GM19397 (cell line): ENCODE results near the gene BCAR1.
"Not testable (repeated sequence)": the region's sequence is repeated elsewhere in the genome, so short reads cannot be mapped to it uniquely, and the experiment has no call there.

Source experiments
- ATAC-seq: cut with Tn5 transposase; IDR thresholded peaks from one replicate; pipeline ENCODE4 v1.9.1; 2021; ENCODE audit warnings: mild to moderate bottlenecking, moderate library complexity; ENCODE audit not compliant: unreplicated experiment

The BCAR1 gene

GRCh38 chr16:75205961-75206748 lies 45.3 kb downstream of the BCAR1 start:
- not testable (repeated sequence) for ATAC-seq

DNA sequence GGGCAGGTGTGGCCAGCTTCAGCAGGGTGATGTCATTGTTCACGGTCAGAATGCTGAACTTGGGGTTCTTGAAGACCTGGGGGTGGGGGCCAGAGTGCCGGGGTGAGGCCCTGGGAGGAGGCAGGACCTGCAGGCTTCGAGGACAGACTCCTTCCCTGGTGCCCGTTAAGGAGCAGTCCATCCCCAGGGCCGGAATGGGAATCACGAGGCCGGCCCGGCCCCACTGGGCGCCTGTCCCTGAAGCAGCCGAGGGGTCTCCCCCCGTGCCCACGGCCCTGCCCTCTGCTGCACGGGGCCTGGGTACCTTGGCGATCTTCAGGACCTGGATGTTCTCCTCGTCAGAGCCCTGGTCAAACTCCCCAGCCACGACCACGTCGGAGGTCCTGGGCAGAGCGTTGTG lies 46.0 kb downstream of the BCAR1 start:
- not testable (repeated sequence) for ATAC-seq

GRCh38 chr16:75204905-75205304 lies 46.5 kb downstream of the BCAR1 start:
- not testable (repeated sequence) for ATAC-seq

- no peak for ATAC-seq
These were observed 47.0 kb downstream of the BCAR1 start for GRCh38 chr16:75204410-75204758.

GRCh38 chr16:75203667-75204409 lies 47.6 kb downstream of the BCAR1 start:
- no peak for ATAC-seq

DNA sequence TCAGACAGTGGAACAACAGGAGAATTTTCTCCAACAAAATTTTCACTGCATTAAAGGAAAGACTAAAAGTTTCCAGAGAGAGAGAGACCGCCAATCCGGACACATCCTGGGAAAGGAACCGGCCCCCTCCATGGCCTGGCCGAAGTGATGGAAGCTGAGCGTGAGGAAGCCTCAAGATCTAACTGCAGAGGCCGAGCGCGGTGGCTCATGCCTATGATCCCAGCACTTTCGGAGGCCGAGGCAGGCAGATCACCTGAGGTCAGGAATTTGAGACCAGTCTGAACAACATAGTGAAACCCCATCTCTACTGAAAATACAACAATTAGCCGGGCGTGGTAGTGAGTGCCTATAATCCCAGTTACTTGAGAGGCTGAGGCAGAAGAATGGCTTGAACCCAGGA lies 48.3 kb downstream of the BCAR1 start:
- ATAC-seq, result no peak

DNA sequence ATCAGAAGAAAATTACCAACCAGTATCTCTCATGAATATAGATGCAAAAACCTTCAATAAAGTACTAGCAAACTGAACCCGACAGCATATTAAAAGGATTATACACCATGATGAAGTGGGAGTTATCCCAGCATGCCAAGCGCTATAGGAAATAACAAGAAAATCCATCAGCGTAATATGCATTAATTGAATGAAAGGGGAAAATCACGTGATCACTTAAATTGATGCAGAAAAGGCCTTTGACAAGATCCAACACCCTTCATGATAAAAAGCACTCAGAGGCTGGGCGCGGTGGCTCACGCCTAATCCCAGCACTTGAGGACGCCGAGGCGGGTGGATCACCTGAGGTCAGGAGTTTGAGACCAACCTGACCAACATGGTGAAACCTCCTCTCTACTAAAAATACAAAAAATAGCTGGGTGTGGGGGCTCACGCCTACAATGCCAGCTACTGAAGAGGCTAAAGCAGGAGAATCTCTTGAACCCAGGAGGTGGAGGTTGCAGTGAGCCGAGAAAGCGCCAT lies 49.3 kb downstream of the BCAR1 start:
- ATAC-seq, result no peak

GRCh38 chr16:75198135-75198600 lies 53.3 kb downstream of the BCAR1 start:
- no peak for ATAC-seq

DNA sequence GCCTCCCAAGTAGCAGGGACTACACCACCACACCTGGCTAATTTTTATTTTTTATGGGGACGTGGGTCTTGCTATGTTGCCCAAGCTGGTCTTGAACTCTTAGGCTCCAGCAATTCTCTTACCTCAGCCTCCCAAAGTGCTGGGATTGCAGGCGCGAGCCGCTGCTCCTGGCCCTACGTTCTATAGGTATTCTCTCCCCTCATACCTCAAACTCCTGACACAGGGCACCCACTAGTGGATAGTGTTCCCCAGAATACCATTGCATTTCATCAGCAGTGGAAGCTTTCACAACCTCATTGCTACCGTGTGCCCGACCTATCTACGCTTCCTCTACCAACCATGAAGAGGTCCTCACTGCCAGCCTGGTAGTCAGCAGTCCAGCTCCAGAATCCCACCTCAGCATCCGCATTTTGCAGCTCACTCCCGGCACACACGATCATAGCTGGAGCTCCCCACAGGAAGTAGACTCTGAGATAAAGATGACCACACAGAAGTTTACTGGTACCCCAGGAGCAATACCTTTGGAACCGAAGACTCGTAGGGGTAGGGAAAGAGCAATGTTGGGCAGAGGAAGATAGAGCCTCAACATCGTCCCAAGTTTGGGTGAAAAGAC lies 53.8 kb downstream of the BCAR1 start:
- no peak for ATAC-seq

- ATAC-seq, result no peak
These were observed 54.6 kb downstream of the BCAR1 start for GRCh38 chr16:75196836-75197235.

- ATAC-seq, result no peak
These were observed 55.3 kb downstream of the BCAR1 start for GRCh38 chr16:75195811-75196790.

DNA sequence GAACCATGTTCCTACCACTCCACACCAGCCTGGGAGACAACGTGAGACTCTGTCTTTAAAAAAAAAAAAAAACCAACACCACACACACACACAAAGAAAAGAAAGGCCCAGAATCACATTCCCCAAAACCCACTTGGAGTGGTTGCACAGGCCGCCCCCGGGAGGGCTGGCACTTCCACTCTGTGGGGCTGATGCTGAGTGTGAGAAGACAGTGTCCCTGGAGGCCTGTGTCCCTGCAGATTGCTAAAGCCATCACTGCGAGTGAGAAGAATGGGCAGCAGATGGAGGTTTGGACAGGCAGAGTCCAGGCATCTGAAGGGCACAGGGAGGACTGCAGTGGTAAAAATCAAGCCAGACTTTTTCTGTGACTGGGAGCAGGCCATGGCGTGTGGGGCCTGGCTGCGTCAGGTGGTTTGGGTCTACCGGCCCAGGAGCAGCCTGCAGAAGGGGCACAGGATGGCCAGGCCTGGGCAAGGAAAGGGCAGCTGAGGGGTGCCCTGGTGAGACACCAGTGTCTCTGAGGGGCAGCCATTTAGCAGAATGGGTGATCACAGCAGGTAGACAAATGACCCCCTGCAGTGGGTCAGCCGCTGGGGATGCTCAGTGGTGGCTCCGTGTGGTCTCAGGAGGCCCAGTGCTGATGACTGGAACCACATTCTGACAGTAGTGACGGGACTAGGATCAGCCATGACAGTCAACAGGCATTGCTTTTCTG lies 57.5 kb downstream of the BCAR1 start:
- no peak for ATAC-seq

DNA sequence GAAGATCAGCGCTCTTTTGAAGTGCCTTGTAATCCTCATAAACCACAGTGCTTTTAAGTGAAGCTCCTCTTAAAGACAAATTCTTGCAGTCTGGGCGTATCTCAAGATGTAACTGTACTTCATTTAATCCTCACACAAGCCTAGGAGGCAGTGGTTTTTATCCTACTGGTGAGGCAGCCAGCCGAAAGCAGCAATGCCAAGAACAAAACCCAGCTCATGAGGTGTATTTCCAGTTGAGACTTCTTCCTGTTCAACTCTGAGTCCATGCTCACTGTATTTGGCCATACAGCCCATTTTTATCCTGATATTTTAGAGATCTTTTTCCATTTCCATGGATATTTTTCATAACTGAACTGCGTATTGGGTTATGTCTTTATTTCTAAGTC lies 58.2 kb downstream of the BCAR1 start:
- ATAC-seq, result no peak

- no peak for ATAC-seq
These were observed 58.7 kb downstream of the BCAR1 start for GRCh38 chr16:75192606-75193264.

DNA sequence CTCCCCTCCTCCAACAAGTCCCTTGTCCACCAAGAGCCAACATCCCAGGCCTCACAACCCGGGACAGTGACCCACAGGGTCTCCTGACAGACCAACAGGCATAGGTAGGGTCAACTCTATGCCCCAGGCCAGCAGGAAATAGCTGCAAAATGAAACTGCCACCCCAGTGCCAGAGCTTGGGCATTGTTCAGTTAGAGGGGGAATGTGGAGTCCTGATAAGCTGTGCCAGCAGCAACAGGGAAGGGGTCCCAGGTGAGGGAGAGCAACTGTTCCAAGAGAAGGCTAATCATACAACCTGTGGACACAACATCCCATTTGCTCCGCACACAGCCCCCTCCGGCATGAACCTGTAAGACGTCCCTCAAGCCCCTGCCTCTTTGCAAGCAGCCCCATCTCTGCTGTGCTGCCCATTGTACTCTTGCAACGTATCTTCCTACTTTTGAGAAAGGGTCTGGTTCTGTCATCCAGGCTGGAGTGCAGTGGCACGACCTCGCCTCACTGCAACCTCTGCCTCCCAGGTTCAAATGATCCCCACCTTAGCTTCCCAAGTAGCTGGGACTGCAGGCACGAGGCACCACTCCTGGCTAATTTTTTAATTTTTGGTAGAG lies 61.7 kb downstream of the BCAR1 start:
- ATAC-seq, result no peak

GRCh38 chr16:75188832-75189477 lies 62.5 kb downstream of the BCAR1 start:
- ATAC-seq, result no peak

GRCh38 chr16:75181630-75182029 lies 69.8 kb downstream of the BCAR1 start:
- ATAC-seq, result no peak

DNA sequence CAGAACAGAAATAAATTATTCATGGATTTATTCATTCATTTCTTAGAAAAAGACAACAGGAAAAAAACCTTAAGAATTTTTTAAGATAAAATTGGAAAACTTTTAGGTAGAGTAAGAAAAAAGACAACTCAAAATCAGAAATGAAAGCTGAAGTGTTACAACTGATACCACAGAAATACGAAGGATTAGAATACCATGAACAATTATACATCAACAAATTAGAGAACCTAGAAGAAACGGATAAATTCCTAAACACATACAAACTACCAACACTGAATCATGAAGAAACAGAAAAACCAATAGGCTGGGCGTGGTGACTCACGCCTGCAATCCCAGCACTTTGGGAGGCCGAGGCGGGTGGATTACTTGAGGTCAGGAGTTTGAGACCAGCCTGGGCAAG lies 72.2 kb downstream of the BCAR1 start:
- ATAC-seq, result no peak
